DLD1 (cell line): Measurements from ENCODE around the gene ZNF396.

ENCODE experiments used
- in situ Hi-C: cut with HindIII; loops from 2 replicates; pipeline ENCODE4 v1.10.0; 2017; ENCODE audit warnings: low sequenced_read_pairs

The ZNF396 gene

DNA sequence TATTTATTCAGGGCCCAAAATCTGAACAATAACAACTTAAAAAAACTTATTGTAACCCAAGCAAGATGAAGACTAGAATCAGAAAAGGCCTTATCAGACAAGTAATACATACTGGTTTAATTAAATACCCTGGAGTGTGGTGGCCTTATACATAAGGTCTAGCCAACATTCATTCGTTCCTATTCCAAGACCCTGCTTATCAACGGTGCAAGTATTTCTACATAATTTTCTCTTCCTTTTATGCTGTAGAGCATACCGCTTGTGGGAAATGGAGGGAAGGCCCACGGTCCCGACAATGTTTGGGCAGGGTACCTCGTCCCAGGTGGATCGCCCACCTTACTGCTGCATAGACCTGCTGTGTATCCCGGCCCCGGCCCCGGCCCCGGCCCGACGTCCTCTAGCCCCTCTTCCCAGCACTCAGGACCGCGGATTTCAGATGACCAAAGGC lies 33.6 kb downstream of the ZNF396 start:
- in situ Hi-C loops: no loop called here

GRCh38 chr18:35337286-35337685 lies 39.9 kb downstream of the ZNF396 start:
- in situ Hi-C loops: no loop called here

- in situ Hi-C loops: no loop called here
Measured at GRCh38 chr18:35335866-35336265, 41.3 kb downstream of the ZNF396 start.

- in situ Hi-C loops: no loop called here
Measured at GRCh38 chr18:35334821-35335220, 42.3 kb downstream of the ZNF396 start.

DNA sequence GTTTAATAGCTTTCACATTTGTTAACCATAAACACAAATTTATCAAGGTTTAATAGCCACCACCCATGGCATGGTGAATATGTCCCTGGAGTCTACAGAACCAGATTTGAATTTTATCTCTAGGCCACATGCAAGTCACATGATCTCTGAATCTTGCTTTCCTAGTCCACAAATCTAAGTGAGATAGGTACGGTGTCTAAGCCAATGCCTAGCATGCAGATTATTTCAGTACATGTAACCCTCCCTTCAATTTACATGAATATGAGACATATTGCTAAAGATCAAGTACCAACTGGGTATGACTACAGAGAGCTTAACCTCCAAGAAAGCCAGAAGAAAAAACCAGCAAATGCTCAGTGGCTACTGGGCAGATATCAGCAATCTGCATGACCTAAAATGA lies 42.9 kb downstream of the ZNF396 start:
- in situ Hi-C loops: no loop called here

GRCh38 chr18:35331367-35332087 lies 45.6 kb downstream of the ZNF396 start:
- in situ Hi-C loops: no loop called here

DNA sequence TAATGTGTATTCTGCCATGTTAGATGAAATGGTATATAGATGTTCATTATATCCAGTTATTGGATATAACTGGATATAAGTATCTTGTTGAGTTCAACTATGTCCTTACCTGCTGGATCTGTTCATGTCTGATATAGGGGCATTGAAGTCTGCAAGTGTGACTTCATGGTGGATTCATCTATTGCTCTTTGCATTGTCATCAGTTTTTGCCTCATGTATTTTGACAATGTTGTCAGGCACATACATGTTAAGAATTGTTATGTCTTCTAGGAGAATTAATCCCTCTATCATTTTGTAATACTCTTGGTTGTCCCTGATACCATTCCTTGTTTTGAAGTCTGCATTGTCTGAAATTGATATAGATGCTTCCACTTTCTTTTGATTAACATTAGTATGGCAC lies 48.3 kb downstream of the ZNF396 start:
- in situ Hi-C loops: no loop called here

GRCh38 chr18:35326695-35327387 lies 50.3 kb downstream of the ZNF396 start:
- in situ Hi-C loops: no loop called here

DNA sequence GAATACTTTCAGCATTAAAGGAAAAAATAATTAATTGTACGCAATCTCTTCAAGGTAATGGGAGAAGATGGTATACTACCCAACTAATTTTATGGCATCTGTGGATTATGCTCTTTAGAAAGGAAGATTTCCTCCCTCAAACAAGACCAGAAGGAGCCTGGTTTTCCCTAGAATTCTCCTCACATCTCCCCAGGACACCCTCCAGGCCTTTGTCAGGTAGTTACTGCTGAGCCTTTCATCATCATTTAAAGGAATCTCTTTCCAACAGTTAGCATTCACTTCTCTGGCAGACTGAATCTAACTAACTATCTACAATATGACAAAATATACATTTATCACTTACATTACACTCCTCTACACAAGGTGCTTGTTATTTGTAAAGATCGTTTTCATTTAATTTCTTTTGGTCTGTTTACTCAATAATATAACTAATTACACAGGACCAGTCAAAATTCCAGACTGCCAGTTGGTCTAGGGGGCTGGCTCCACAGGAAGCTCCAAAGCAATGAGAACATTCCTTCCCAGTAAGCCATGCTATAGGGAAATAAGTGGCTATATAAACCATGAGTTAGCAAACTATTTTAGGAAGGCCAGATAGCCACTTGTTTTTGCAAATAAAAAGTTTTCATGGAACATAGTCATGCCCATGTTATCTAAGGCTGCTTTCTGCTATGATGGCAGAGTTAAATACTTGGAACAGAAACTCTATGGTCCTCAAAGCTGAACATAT lies 52.0 kb downstream of the ZNF396 start:
- in situ Hi-C loops: no loop called here

- in situ Hi-C loops: no loop called here
Measured at GRCh38 chr18:35322486-35323458, 54.4 kb downstream of the ZNF396 start.
